ENCODE data around the gene KRTAP1-1.
"Not testable (repeated sequence)": the region's sequence is repeated elsewhere in the genome, so short reads cannot be mapped to it uniquely, and the experiment has no call there.

The KRTAP1-1 gene

DNA sequence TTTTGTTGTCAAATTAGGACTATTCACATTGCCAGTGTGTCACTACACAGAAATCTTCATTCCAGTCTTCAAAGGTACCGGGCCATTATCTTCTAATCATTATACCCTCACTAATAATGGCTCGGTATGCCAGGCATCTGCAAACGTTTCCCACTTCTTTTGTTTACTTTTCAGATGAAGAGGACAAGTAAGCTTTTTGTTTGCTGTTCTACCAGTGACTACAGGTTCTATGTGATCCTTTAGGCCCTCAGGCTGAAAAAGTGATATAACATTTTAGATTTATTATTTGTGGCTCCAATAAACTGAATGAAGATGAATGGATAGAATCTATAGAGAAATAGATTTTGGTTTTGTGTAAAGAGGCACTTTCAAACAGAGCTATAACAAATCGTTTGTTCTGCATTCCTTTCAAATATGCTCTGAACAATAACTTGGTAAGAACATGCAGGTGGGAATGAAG is 31.9 kb downstream of the KRTAP1-1 start:
- no peak for DNase-seq

DNA sequence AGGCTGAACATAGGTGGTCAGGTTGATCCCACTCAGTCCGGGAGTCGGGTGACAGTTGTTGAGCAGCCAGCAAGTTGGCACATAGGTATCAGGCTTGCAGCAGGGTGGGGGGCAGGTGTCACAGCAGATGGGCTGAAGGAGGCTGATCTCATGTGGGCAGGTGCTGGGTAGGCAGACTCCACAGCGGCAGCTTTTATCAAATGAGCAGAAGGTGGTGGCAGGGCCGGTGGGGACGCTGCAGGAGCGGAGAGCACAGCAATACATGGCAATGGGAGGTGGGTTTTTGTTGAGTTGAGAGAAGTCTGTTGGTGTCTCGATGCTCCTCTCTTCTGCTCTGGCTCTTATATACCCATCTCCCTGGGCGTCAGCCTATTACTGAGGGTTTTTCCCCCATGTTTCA is 32.4 kb downstream of the KRTAP1-1 start, which contains the start of gene KRTAP3-1:
TSS of gene KRTAP3-1 (minus strand) at position 318 of the 400 bp plus-strand sequence. CDS start at position 264, 54 bp downstream.
- DNase-seq, result no peak

DNA sequence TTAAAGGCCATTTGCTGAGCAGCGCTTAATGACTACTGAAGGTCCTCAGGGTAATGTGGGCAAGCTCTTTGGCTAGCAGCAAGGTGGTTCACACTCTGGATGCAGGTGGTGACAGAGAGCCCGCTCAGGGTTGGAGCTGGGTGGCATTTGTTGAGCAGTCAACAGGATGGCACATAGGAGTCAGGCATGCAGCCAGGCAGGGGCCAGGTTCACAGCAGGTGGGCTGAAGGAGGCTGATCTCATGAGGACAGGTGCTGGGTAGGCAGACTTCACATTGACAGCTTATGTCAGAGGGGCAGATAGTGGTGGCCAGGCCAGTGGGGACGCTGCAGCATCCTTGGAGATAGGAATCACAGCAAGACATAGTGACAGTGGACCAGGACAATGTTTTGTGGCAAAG is 36.9 kb downstream of the KRTAP1-1 start:
- DNase-seq, result no peak

DNA sequence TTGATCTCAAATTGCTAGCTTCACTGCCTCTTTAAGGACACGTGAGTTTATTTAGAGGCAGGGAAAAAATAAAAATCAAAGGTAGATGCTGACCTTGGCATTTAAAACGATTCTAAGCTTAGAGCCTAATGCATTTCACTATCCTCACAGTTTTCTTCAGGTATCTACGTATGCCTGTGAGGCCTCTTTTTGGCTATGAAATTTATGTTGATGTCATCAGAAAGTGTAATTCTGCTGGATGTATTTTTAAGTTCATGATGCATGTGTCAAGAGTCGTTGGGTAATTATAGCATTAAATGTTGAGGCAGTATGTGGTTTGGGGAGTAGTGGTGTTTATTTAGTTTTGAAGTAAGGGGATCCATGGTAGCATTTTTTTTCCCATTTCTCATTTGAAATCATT is 37.3 kb downstream of the KRTAP1-1 start:
- no peak for DNase-seq

DNA sequence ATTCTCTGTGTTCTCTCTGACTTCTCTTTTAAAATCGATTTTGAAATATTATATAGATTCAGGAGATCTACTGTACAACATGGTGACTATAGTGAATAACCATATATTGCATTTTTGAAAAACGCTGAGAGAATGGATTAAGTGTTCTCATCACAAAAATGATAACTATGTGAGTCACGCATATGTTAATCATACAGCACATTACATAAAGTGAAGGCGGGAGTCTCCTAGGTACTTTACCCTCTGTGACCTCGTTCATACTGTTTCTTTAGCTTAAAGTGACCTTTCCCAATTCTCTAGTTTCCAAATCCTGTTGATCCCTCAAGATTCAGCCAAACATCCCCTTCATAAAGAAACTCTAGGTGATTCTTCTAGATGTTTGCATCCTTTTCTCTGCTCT is 38.4 kb downstream of the KRTAP1-1 start:
- no peak for DNase-seq

DNA sequence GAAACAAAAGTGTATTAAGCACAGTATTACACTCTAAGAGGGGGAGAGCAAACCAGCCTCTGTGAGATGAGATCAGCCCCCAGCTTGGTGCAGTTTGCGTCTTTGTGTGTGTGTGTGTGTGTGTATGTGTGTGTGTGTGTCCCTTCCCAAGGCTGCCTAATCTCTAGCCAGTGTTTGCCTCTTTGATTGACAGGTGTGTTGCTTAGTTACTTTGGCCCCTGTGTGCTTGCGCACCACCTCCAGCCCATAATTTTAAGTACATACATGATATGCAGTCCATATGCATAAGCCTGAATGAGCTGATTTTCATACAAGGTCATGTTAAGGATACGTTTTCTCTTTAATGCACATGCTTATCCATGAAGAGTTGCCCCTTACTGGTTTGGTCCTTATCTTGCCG is 39.5 kb downstream of the KRTAP1-1 start:
- no peak for DNase-seq

DNA sequence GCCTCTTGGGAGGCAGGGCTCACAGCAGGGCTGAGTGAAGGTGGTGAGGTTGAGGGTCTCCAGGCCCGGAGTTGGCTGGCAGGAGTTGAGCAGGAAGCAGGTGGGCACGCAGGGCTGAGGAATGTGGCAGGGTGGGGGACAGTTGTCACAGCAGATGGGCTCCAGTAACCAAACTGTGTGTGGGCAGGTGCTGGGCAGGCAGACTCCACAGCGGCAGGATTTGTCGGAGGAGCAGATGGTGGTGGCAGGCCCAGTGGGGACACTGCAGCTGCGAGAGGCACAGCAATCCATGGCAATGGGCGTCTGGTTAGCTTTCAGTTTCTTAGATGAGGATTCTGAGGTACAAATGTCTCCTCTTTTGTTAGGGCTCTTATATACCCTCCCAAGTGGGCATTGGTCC is 41.7 kb downstream of the KRTAP1-1 start, which contains the start of gene KRTAP3-2:
TSS of gene KRTAP3-2 (minus strand) at position 344 of the 400 bp plus-strand sequence. CDS start at position 291, 53 bp downstream.
- DNase-seq, result not testable (repeated sequence)

DNA sequence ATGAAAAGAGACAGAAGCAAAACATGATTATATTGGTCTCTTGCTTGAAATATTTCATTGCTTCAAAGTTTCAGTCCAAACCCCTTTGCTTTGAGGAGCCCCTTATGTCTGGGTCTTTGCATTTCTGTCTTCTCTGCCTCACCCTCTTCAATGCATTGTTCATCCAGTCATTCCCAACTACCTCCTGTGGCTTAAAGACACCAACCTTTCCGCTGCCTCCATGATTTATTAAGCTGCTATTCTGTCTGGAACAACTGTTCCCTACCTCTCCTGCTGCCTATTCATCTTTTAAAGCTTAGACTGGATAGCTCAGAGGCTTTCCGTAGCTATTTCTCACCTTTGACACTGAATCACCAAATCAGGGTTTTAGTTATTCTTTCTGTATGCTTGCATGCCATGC is 43.9 kb downstream of the KRTAP1-1 start:
- no peak for DNase-seq

DNA sequence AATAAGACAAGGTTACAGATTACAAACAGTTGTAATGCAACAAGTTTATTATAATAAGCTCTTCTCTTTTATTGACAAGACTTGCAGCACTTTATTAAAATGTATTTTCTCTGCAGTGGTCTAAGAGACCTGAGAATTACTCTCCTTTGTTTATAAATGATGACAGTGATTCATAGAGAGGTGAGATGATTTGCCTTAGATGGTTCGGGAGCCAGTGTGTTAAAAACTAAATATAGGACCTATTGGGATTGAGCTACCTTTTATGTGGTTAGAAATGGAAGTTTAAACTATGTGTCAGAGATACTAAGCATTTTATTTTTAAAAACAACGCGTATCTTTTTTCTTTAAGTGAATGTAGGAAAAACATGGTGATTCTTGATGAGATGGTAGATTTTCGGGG is 44.4 kb downstream of the KRTAP1-1 start:
- DNase-seq, result no peak

DNA sequence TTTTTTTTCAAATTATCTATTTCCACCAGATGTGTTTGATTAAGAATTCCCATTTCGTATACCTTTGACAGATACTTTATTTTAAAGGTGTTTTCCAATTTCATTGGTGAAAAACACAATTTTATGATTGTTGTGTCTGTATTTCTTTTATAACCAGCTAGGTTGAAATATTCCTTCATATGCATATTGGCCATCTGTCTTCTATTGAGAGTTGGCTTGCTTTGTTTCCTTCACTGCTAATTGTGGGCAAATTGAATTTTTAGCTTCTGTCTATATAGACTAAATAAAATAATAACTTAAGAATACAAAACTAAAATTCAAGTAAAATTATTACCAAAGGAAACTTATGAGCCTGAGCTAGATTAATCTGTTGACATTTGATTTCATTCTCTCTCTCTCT is 46.1 kb downstream of the KRTAP1-1 start:
- DNase-seq, result no peak

DNA sequence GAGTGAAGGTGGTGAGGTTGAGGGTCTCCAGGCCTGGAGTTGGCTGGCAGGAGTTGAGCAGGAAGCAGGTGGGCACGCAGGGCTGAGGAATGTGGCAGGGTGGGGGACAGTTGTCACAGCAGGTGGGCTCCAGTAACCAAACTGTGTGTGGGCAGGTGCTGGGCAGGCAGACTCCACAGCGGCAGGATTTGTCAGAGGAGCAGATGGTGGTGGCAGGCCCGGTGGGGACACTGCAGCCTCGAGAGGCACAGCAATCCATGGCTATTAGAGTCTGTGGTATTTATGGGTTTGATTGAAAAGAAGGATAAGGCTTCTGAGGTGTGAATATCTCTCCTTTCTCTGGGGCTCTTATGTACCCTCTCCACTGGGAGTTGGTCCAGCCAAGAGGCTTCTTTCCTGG is 47.4 kb downstream of the KRTAP1-1 start, which contains the start of gene KRTAP3-3:
TSS of gene KRTAP3-3 (minus strand) at position 326 of the 400 bp plus-strand sequence. CDS start at position 259, 67 bp downstream.
- DNase-seq, result no peak

DNA sequence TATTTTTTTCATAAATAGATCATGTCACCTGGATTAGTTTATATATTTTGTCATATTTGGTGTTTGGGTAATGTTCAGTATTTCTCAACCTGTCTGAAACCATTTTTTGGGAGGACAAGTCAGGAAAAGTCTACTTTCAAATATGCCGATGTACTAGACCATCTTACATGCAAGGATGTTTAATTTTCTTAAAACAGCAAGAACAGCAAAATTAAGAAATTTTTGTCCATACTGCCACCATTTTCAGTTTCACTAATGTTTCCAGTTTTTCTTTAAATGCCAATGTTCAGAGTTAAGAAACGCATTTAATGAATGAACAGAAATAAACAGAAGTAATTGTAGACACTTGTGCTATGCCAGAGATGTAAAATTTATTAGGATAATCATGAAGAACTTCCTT is 48.2 kb downstream of the KRTAP1-1 start:
- DNase-seq, result no peak

DNA sequence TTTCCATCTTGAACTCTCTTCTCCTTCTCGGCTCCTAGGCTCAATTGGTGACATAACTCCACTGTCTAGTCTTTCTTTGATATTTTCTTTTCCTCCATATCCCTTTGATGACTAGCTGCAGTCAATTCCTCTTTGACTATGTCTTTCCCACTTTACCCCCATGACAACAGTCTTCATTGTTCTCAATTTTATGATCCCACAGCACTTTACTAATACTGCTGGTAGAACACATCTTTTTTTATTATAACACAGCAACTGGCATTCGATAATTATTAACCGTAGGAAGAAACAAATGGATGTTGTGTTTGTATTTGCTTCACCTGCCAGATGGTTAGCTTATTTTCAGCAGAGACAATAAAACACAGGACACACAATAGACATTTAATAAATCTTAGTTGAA is 48.6 kb downstream of the KRTAP1-1 start:
- DNase-seq, result no peak
